Lower lobe of right lung (tissue), 2 donors: ENCODE results near the gene PLPPR5. TPM values are rescaled to one million over a fixed set of nuclear protein-coding genes. Genes with fewer than 3 reads are reported as not detected.

Experiments
- ATAC-seq, 2 donors: fragments of 200-7000 bp; cut with Tn5 transposase; one replicate each; pipeline ENCODE4 v1.9.1; 2020 to 2022; ENCODE audit warnings: mild to moderate bottlenecking in 2 of 2, moderate library complexity in 2 of 2
- DNase-seq: peaks from one replicate; pipeline ENCODE4 v3.0.0-alpha.2; 2020
- H3K27ac ChIP-seq: fragments of 200-600 bp; one replicate; pipeline ENCODE4 v1.8.0; 2022
- H3K27me3 ChIP-seq: fragments of 200-600 bp; one replicate; pipeline ENCODE4 v1.8.0; 2022; ENCODE audit warnings: low read depth
- H3K36me3 ChIP-seq: fragments of 200-600 bp; one replicate; pipeline ENCODE4 v1.8.0; 2022; ENCODE audit warnings: mild to moderate bottlenecking
- H3K4me1 ChIP-seq: fragments of 200-600 bp; one replicate; pipeline ENCODE4 v1.8.0; 2022
- H3K4me3 ChIP-seq: fragments of 200-600 bp; one replicate; pipeline ENCODE4 v1.8.0; 2022; ENCODE audit warnings: mild to moderate bottlenecking
- H3K9me3 ChIP-seq: fragments of 200-600 bp; one replicate; pipeline ENCODE4 v1.8.0; 2022
- intact Hi-C: fragments of 100-400 bp; cut with DNase I; formaldehyde crosslinking; loops from one replicate; pipeline ENCODE4 v1.11.0; 2022
- total RNA-seq: library from RNA; stranded (reverse); fragmentation: NEBNext Ultra II Directional; extraction: Animal tissue kit (Norgen Biotek cat#: 25700); gene quantifications from one replicate; pipeline ENCODE4 v1.2.1, GENCODE V29; 2021
- TF ChIP-seq, protein P1 (sequence below): fragments of 200-600 bp; IDR thresholded peaks from one replicate; pipeline ENCODE4 v1.8.0; 2022; ENCODE audit warnings: antibody characterized with exemption, mild to moderate bottlenecking
- donor health status: DM: no; HTN: yes; CAD: no; lungs with severe emphysema.

PLPPR5 gene
- total RNA-seq, 1 donor from 2014 or later, result not detected

DNA sequence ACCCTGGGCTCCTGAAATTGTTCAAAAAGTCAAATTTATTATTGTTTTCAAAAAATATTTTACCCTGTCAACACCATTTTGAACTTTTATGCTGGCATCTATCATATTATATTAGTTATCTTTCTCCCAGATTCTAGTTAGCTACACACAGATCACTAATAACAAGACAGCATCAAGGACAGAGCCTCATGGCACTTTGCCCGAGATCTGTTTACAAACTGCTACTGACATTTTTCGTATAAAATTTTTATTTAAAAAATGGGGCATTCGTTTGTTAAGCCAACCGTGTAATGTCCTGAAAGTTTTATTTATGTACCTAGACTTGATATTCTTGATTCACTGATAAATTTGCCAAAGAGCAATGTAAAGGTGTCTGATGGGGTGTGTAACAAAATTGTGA, 78.1 kb downstream of the PLPPR5 start:
- no peaks in the 10 kb centered on the region for H3K27me3 ChIP-seq
- intact Hi-C loops, result no loop called here
- no peak overlapping the region for H3K4me3 ChIP-seq
- H3K27ac ChIP-seq, result no peak overlapping the region
- DNase-seq, result no peak
- no peaks in the 10 kb centered on the region for H3K36me3 ChIP-seq
- H3K4me1 ChIP-seq, result no peaks in the 10 kb centered on the region
- ATAC-seq, result no peak
- TF ChIP-seq, protein P1, sequence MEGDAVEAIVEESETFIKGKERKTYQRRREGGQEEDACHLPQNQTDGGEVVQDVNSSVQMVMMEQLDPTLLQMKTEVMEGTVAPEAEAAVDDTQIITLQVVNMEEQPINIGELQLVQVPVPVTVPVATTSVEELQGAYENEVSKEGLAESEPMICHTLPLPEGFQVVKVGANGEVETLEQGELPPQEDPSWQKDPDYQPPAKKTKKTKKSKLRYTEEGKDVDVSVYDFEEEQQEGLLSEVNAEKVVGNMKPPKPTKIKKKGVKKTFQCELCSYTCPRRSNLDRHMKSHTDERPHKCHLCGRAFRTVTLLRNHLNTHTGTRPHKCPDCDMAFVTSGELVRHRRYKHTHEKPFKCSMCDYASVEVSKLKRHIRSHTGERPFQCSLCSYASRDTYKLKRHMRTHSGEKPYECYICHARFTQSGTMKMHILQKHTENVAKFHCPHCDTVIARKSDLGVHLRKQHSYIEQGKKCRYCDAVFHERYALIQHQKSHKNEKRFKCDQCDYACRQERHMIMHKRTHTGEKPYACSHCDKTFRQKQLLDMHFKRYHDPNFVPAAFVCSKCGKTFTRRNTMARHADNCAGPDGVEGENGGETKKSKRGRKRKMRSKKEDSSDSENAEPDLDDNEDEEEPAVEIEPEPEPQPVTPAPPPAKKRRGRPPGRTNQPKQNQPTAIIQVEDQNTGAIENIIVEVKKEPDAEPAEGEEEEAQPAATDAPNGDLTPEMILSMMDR, result no peak
- H3K9me3 ChIP-seq, result no peaks in the 10 kb centered on the region

DNA sequence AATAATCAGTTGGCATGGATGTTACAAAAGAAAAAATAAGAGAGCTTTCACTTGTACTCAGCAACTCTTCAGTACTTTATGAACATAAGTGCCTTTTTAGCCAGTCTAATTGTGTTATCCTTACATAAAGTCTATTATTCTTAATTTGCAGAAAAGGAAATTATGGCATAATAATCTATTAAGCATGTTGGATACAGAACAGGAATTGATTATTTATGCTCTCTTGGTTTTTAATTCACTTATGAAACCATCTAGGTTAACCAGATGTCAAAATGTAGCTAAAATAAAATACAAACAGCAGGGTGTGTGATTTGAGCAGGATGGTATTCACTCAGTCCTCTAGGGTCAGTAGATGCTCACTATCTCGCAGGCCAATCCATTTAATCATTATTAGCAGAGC, 79.7 kb downstream of the PLPPR5 start:
- intact Hi-C loops, result no loop called here
- ATAC-seq (no peak), DNase-seq (no peak)

DNA sequence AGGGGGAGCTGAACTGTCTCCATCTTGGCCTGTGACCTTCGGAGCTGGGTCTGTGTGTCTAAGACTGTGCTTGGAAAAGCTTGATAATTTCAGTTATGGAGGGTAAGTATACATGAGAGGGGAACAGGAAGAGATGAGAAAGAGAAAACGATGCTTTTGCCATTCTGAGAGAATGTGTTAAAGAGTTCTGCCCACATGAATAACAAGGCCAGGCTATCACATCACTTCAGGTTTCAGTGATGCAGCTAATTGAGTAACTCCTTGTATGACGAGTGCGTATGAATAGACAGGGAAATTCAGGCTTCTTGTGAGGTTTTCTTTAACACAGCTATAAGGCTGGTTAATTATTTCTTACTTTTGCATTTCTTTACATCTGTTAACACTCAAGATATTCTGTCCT, 81.0 kb downstream of the PLPPR5 start:
- no peaks in the 10 kb centered on the region for H3K36me3 ChIP-seq
- H3K4me1 ChIP-seq, result no peaks in the 10 kb centered on the region
- ATAC-seq, result no peak
- no peak overlapping the region for H3K27ac ChIP-seq
- H3K4me3 ChIP-seq, result no peak overlapping the region
- TF ChIP-seq, protein P1, result no peak
- H3K9me3 ChIP-seq, result no peaks in the 10 kb centered on the region
- intact Hi-C loops, result no loop called here
- no peak for DNase-seq
- H3K27me3 ChIP-seq, result no peaks in the 10 kb centered on the region

More for the DNA sequence above, 79.7 kb downstream of the PLPPR5 start:
- Histone ChIP-seq H3K27me3 (no peaks in the 10 kb centered on the region), H3K4me1 (no peaks in the 10 kb centered on the region), H3K9me3 (no peaks in the 10 kb centered on the region), H3K27ac (no peak overlapping the region), H3K4me3 (no peak overlapping the region), H3K36me3 (no peaks in the 10 kb centered on the region)
- TF ChIP-seq, protein P1, result no peak

DNA sequence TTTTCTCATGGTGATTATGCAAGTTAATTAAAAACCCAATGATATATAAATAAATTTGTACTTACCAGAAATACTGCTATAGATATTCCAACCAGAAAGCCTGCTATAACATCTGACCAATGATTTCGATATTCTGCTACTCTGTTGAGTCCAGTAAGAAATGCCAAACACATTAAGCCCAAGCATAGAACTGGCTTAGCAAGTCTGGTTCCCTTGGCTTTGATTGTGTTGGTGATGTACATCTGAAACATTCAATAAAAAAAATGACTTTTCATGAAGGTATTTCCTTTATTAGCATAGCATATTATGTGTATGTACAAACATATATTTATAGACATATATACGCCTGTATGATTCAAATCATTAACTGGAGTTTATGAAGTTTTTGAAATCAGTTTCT, 82.8 kb downstream of the PLPPR5 start:
- Histone ChIP-seq H3K4me3 (no peak overlapping the region), H3K27me3 (no peaks in the 10 kb centered on the region), H3K27ac (no peak overlapping the region), H3K9me3 (no peaks in the 10 kb centered on the region), H3K4me1 (no peaks in the 10 kb centered on the region), H3K36me3 (no peaks in the 10 kb centered on the region)
- intact Hi-C loops, result no loop called here
- TF ChIP-seq, protein P1, result no peak
- ATAC-seq (no peak), DNase-seq (no peak)

DNA sequence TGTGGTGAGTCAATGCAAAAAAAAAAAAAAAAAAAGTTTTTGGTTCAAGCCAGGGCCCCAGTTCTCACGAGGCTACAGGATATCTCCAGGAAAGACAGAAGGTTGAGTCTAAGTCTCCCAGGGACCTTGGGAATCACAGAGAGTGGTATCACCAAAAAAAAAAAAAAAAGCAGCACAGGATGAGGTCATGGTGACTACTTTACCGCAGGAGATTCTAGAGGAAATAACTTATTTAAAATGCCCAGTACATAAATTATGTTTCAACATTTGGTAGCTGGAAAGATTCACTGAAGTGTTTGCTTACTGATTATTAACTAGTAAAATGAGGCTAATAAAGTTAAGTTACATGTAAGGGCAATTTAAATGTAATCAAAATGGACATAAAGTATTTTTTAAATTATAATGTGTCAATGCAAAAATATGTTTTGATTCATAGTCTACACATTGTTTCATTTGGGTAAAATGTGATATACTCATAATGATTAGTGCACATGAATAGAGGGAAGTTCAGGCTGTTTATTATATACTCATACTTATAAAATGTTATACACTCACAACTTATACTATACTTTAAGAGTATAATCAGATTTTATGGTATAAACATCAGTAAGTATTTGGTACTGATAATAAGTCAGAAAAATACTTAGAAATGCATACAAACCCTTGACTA, 84.1 kb downstream of the PLPPR5 start:
- Histone ChIP-seq H3K9me3 (no peaks in the 10 kb centered on the region), H3K27ac (no peak overlapping the region), H3K4me3 (no peak overlapping the region), H3K27me3 (no peaks in the 10 kb centered on the region), H3K4me1 (no peaks in the 10 kb centered on the region), H3K36me3 (no peaks in the 10 kb centered on the region)
- TF ChIP-seq, protein P1, result no peak
- ATAC-seq (no peak), DNase-seq (no peak)
- intact Hi-C loops, result no loop called here
